Measurements from ENCODE around the gene SSH2. TPM values are rescaled to one million over a fixed set of nuclear protein-coding genes. Genes with fewer than 3 reads are reported as not detected.

SSH2 gene
- total and polyA plus RNA-seq, 2 of the 13 experiments (the other 11 are each of a cell fraction or from before 2014, with no cell fraction given) = 6.0 to 6.4 TPM

- TF ChIP-seq ZSCAN5A (CRISPR knock-in tag; IDR thresholded peaks at IDR 0.05; ENCODE audit: borderline replicate concordance) (no peak), NCOR1 (IDR thresholded peaks at IDR 0.05; ENCODE audit: borderline replicate concordance, low read length) (no peak), ZNF704 (CRISPR knock-in tag; IDR thresholded peaks at IDR 0.05; ENCODE audit: borderline replicate concordance) (no peak), HINFP (CRISPR knock-in tag; IDR thresholded peaks at IDR 0.05; ENCODE audit: low read depth) (no peak; the same call in 1 of the 2 replicates), REST (IDR thresholded peaks at IDR 0.05; ENCODE audit: borderline replicate concordance in 1 of 2, low read depth in 1 of 2, low read length in 2 of 2) (0 out of 4 replicates have a peak, but pooled peaks of 1 of the 2 experiments have one; percentile 11), ZNF800 (CRISPR knock-in tag; IDR thresholded peaks at IDR 0.05) (peak; percentile 88; the same call in 1 of the 2 replicates), MAZ (IDR thresholded peaks at IDR 0.05; ENCODE audit: borderline replicate concordance, low read depth, low read length) (no peak), MAZ (CRISPR knock-in tag; IDR thresholded peaks at IDR 0.05; ENCODE audit: low read depth) (peak; percentile 51; the same call in 1 of the 2 replicates), ZNF207 (IDR thresholded peaks at IDR 0.05; ENCODE audit: borderline replicate concordance) (no peak), SNAPC2 (CRISPR knock-in tag; IDR thresholded peaks at IDR 0.05) (no peak), ZNF589 (CRISPR knock-in tag; conservative IDR thresholded peaks at IDR 0.05) (no peak), RBFOX2 (IDR thresholded peaks at IDR 0.05; ENCODE audit: low read depth, low read length) (no peak; the same call in 1 of the 2 replicates), ATF7-NPFF (CRISPR knock-in tag; IDR thresholded peaks at IDR 0.05; ENCODE audit: low read depth) (peak; percentile 50; the same call in 1 of the 2 replicates), GFI1 (CRISPR knock-in tag; IDR thresholded peaks at IDR 0.05; ENCODE audit: borderline replicate concordance) (peak; percentile 7; the same call in 1 of the 2 replicates), TBX3 (IDR thresholded peaks at IDR 0.05; ENCODE audit: borderline replicate concordance) (no peak)
Measured at GRCh38 chr17:29617481-29618271, 312.4 kb downstream of the SSH2 start (continued).

Measured in HepG2 (cell line).